Natural killer cell (primary cell): Measurements from ENCODE around the gene USP44. TPM values are rescaled to one million over a fixed set of nuclear protein-coding genes. Genes with fewer than 3 reads are reported as not detected.

ENCODE experiments used
- ATAC-seq, 3 donors: fragments of 150-1000 bp in 2 of 3; fragments of 200-7000 bp in 1 of 3; cut with Tn5 transposase; 1 replicate in 1 of 3; 2 replicates in 2 of 3; pipeline ENCODE4 v1.10.0; 2021; ENCODE audit warnings: mild to moderate bottlenecking in 2 of 3, moderate library complexity in 2 of 3
- DNase-seq, 2 donors: peaks; one replicate each; pipeline versions ENCODE4 v3.0.0 to v3.0.0-alpha.2; 2013 to 2021; ENCODE audit warnings: mixed read lengths in 1 of 2
- H3K27ac ChIP-seq: one replicate; pipeline ENCODE4 v1.5.1; 2013; ENCODE audit warnings: mild to moderate bottlenecking, low read length
- H3K27me3 ChIP-seq: one replicate; pipeline ENCODE4 v1.6.1; 2013; ENCODE audit warnings: low read length; ENCODE audit not compliant: control insufficient read depth, insufficient read depth
- H3K36me3 ChIP-seq: one replicate; pipeline ENCODE4 v1.6.1; 2013; ENCODE audit warnings: low read length; ENCODE audit not compliant: control insufficient read depth, insufficient read depth
- H3K4me1 ChIP-seq: one replicate; pipeline ENCODE4 v1.6.1; 2013; ENCODE audit warnings: low read length; ENCODE audit not compliant: control insufficient read depth, insufficient read depth
- H3K4me3 ChIP-seq: one replicate; pipeline ENCODE4 v1.5.1; 2013; ENCODE audit warnings: low read length
- H3K9me3 ChIP-seq: one replicate; pipeline ENCODE4 v1.6.1; 2013; ENCODE audit warnings: low read length; ENCODE audit not compliant: control insufficient read depth, insufficient read depth
- H3K27ac Mint-ChIP-seq, 2 donors: one replicate each; pipeline ENCODE4 v1.8.0; 2022; ENCODE audit warnings: mild to moderate bottlenecking in 2 of 2, mixed read lengths in 2 of 2, moderate library complexity in 1 of 2
- H3K27me3 Mint-ChIP-seq, 2 donors: one replicate each; pipeline ENCODE4 v1.8.0; 2022; ENCODE audit warnings: low read depth in 2 of 2, mixed read lengths in 2 of 2
- H3K36me3 Mint-ChIP-seq: one replicate; pipeline ENCODE4 v1.8.0; 2022; ENCODE audit warnings: mixed read lengths
- H3K4me1 Mint-ChIP-seq, 2 donors: one replicate each; pipeline ENCODE4 v1.8.0; 2022; ENCODE audit warnings: mixed read lengths in 2 of 2
- H3K4me3 Mint-ChIP-seq: one replicate; pipeline ENCODE4 v1.8.0; 2022; ENCODE audit warnings: mild to moderate bottlenecking, moderate library complexity, mixed read lengths
- H3K9me3 Mint-ChIP-seq, 2 donors: one replicate each; pipeline ENCODE4 v1.8.0; 2022; ENCODE audit warnings: mixed read lengths in 2 of 2
- CTCF ChIP-seq: fragments of 200-600 bp; IDR thresholded peaks from one replicate; pipeline ENCODE4 v1.8.0; 2022; ENCODE audit warnings: antibody characterized with exemption
- WGBS: methylation state at CpG from one replicate; pipeline ENCODE4 v1.1.7; 2013; ENCODE audit warnings: missing lambda C conversion rate; ENCODE audit not compliant: insufficient coverage; 5-methylcytosine and 5-hydroxymethylcytosine counted together
- intact Hi-C: fragments of 100-400 bp; cut with micrococcal nuclease; formaldehyde crosslinking; loops from one replicate; pipeline ENCODE4 v1.14.2; 2022
- total RNA-seq, 4 donors: library from RNA; stranded (reverse); fragments of 120-200 nt in 1 of 4; gene quantifications; one replicate each; pipeline versions ENCODE4 v1.2.3 to v1.2.4, GENCODE V29; 2013 to 2022

Gene USP44
- total RNA-seq, 3 donors from 2014 or later (not counting 1 experiment from before 2014, with no cell fraction given) = 0.09 to 1.8 (median 0.63) TPM

- no peaks in the 10 kb centered on the region for H3K4me1 Mint-ChIP-seq
- Histone ChIP-seq H3K4me1 (no peaks in the 10 kb centered on the region), H3K4me3 (no peak overlapping the region), H3K27ac (no peak overlapping the region), H3K27me3 (peaks cover 4% of the 10 kb centered on the region), H3K36me3 (no peaks in the 10 kb centered on the region), H3K9me3 (no peaks in the 10 kb centered on the region)
- no peak for TF ChIP-seq CTCF
- 91% methylated on average over 7 of the region's 7 CpGs for WGBS
- DNase-seq = no peak
- intact Hi-C loops = no loop called here
- H3K27ac Mint-ChIP-seq = no peak overlapping the region
- no peaks in the 10 kb centered on the region for H3K9me3 Mint-ChIP-seq
- peaks cover 5 to 8% of the 10 kb centered on the region in 2 donors for H3K27me3 Mint-ChIP-seq
- H3K36me3 Mint-ChIP-seq = no peaks in the 10 kb centered on the region
- ATAC-seq = no peak
- no peak overlapping the region for H3K4me3 Mint-ChIP-seq
Observed at GRCh38 chr12:95541436-95541835, 9.8 kb downstream of the USP44 start.

GRCh38 chr12:95538656-95539055 is 12.6 kb downstream of the USP44 start:
- Mint-ChIP-seq H3K36me3 (no peaks in the 10 kb centered on the region), H3K27me3 (peaks cover 0 to 5% of the 10 kb centered on the region in 2 donors), H3K4me3 (no peak overlapping the region), H3K27ac (no peak overlapping the region), H3K4me1 (no peaks in the 10 kb centered on the region), H3K9me3 (no peaks in the 10 kb centered on the region)
- Histone ChIP-seq H3K4me1 (no peaks in the 10 kb centered on the region), H3K4me3 (no peak overlapping the region), H3K27me3 (no peaks in the 10 kb centered on the region), H3K27ac (no peak overlapping the region), H3K9me3 (no peaks in the 10 kb centered on the region), H3K36me3 (no peaks in the 10 kb centered on the region)
- no peak for TF ChIP-seq CTCF
- no peak for DNase-seq
- WGBS = 88% methylated on average over 2 of the region's 5 CpGs
- intact Hi-C loops = no loop called here
- no peak for ATAC-seq

DNA sequence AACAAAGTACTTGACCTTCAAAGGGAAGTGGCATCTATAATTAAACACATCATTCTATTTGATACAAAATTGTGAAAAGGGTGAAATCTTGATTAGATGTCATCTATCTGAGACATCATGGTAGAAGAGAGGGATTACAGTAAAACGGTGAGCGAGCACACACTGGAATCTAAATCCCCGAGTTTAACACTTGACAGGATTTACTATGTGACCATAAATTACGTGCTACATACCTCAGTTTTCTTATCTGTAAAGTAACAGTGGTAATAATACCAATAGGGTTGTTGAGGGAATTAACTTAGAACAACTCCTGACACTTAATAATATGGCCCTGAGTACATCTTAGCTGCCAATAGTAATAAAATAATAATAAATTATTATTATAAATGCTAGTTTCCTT is 13.3 kb downstream of the USP44 start:
- peaks cover 0 to 7% of the 10 kb centered on the region in 2 donors for H3K27me3 Mint-ChIP-seq
- H3K4me1 ChIP-seq = no peaks in the 10 kb centered on the region
- no peaks in the 10 kb centered on the region for H3K9me3 Mint-ChIP-seq
- H3K4me3 ChIP-seq = no peak overlapping the region
- DNase-seq = no peak
- no peak overlapping the region for H3K27ac ChIP-seq
- H3K36me3 Mint-ChIP-seq = no peaks in the 10 kb centered on the region
- no peaks in the 10 kb centered on the region for H3K27me3 ChIP-seq
- no peaks in the 10 kb centered on the region for H3K9me3 ChIP-seq
- intact Hi-C loops = no loop called here
- no peak for ATAC-seq
- no peak for TF ChIP-seq CTCF
- H3K36me3 ChIP-seq = no peaks in the 10 kb centered on the region
- no peak overlapping the region for H3K27ac Mint-ChIP-seq
- no peak overlapping the region for H3K4me3 Mint-ChIP-seq
- no peaks in the 10 kb centered on the region for H3K4me1 Mint-ChIP-seq
- 83% methylated on average over 3 of the region's 4 CpGs for WGBS

DNA sequence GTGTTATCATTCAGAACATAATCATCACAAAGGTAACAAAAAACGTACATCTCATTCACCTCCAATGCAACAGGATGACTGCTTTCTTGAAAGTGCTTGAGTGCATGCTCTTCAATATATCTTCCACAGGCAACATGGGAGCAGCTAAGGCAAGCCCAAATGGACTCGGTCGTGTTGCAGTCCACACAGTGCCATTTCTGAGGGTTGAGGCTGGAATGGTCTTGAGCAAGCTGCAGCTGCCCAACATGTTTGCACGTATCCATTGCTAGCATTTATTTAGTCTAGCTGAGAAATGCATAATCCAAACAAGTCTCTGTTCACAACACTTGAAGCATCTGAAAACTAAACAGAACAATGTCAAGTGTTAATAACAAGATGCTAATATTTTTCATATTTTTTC is 17.3 kb downstream of the USP44 start:
- H3K4me1 ChIP-seq = no peaks in the 10 kb centered on the region
- no peak overlapping the region for H3K27ac ChIP-seq
- Mint-ChIP-seq H3K4me1 (no peaks in the 10 kb centered on the region), H3K27ac (no peak overlapping the region), H3K4me3 (no peak overlapping the region), H3K27me3 (peaks cover 6 to 10% of the 10 kb centered on the region in 2 donors), H3K9me3 (no peaks in the 10 kb centered on the region), H3K36me3 (no peaks in the 10 kb centered on the region)
- ATAC-seq = no peak
- TF ChIP-seq CTCF = no peak
- H3K9me3 ChIP-seq = no peaks in the 10 kb centered on the region
- no peak for DNase-seq
- no peaks in the 10 kb centered on the region for H3K27me3 ChIP-seq
- intact Hi-C loops = loop anchor here (1.0 kb wide), 1 partner anchor 417 kb away; no protein-coding TSS in a partner anchor
- no peak overlapping the region for H3K4me3 ChIP-seq
- H3K36me3 ChIP-seq = no peaks in the 10 kb centered on the region
- 82% methylated on average over 4 of the region's 4 CpGs for WGBS
